ENCODE data around the gene DUSP22.

DNA sequence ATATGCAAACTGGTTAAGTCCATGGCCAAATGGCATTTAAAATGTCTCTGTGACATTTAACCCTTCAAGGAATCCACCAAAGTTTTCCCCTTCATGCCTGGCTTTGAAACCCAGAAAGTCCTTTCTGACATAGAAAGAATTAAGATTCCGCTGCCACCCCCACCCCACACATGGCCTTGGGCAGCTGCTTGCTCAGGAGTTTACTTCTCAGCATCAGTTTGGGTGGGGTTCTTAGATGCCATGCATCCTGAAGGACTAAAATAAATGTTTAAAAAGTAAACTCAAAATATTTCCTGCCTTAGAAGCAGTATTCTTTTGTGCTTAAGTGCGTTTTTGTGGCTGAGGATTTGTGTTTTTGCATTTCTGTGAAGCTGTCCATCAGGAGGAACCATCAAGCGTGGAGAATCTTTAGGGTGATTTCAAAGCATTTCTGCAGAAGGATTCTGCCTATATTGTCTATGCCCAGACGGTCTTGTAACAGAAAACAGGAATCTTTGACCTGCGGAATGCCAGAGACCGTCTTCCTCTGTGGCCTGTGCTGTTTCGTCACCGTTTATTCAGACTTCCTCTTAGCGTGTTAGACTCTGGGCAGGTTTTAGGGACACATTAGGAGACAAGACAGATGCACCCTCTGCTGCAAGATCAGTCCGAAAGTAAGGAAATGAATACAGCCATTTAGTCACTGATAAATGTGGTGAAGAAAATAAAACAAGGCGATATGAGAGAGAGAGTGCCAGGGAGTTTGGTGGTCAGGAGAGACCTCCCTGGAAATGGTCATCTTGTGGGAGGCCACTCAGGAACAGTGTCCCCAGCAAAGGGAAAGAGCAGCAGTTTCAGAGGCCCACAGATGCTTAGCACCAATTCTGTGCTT lies 6.2 kb downstream of the DUSP22 start:
- no peak for TF ChIP-seq TAF1 (IDR thresholded peaks at IDR 0.05; ENCODE audit: borderline replicate concordance, insufficient read depth, low read length)
- no peak for TF ChIP-seq POLR2AphosphoS5 (IDR thresholded peaks at IDR 0.05; ENCODE audit: low read depth, low read length)
- TF ChIP-seq, protein P1, sequence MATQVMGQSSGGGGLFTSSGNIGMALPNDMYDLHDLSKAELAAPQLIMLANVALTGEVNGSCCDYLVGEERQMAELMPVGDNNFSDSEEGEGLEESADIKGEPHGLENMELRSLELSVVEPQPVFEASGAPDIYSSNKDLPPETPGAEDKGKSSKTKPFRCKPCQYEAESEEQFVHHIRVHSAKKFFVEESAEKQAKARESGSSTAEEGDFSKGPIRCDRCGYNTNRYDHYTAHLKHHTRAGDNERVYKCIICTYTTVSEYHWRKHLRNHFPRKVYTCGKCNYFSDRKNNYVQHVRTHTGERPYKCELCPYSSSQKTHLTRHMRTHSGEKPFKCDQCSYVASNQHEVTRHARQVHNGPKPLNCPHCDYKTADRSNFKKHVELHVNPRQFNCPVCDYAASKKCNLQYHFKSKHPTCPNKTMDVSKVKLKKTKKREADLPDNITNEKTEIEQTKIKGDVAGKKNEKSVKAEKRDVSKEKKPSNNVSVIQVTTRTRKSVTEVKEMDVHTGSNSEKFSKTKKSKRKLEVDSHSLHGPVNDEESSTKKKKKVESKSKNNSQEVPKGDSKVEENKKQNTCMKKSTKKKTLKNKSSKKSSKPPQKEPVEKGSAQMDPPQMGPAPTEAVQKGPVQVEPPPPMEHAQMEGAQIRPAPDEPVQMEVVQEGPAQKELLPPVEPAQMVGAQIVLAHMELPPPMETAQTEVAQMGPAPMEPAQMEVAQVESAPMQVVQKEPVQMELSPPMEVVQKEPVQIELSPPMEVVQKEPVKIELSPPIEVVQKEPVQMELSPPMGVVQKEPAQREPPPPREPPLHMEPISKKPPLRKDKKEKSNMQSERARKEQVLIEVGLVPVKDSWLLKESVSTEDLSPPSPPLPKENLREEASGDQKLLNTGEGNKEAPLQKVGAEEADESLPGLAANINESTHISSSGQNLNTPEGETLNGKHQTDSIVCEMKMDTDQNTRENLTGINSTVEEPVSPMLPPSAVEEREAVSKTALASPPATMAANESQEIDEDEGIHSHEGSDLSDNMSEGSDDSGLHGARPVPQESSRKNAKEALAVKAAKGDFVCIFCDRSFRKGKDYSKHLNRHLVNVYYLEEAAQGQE (IDR thresholded peaks at IDR 0.05; ENCODE audit: insufficient read depth in 1 of 2, low read depth in 2 of 2, low read length in 2 of 2) = no peak

Measured in PFSK-1 (cell line).